ENCODE measurements around the gene NACAD.

The NACAD gene

GRCh38 chr7:45125193-45125904, 36.6 kb upstream of the NACAD start:
- H3K4me2 ChIP-seq (ENCODE audit: low read length): no peak overlapping the region
- no peaks in the 10 kb centered on the region for H3K9me3 ChIP-seq (ENCODE audit: low read length)
- no peak overlapping the region for H3K27ac ChIP-seq (ENCODE audit: low read depth, low read length, poor library complexity, severe bottlenecking)
- no peaks in the 10 kb centered on the region for H3K79me2 ChIP-seq (ENCODE audit: insufficient read depth, low read length)
- H2AFZ ChIP-seq (ENCODE audit: low read length): no peak overlapping the region
- TF ChIP-seq CTCF (IDR thresholded peaks at IDR 0.05; ENCODE audit: low read length) (no peak), EZH2 (IDR thresholded peaks at IDR 0.05; ENCODE audit: borderline replicate concordance, low read length) (no peak)
- no peaks in the 10 kb centered on the region for H3K9me2 ChIP-seq (ENCODE audit: low read depth, low read length)
- peaks cover 4% of the 10 kb centered on the region; the same call in 1 of the 2 replicates for H3K27me3 ChIP-seq (ENCODE audit: insufficient read depth, low read length)
- no peaks in the 10 kb centered on the region for H3F3A ChIP-seq (ENCODE audit: insufficient read depth, low read length)
- H3K4me3 ChIP-seq (ENCODE audit: low read depth, low read length, poor library complexity, severe bottlenecking): no peak overlapping the region
- no peaks in the 10 kb centered on the region for H4K20me1 ChIP-seq (ENCODE audit: insufficient read depth, low read length)
- no peaks in the 10 kb centered on the region for H3K4me1 ChIP-seq (ENCODE audit: insufficient read depth, low read length, severe bottlenecking)
- no peaks in the 10 kb centered on the region for H3K36me3 ChIP-seq (ENCODE audit: insufficient read depth, low read length)
- H3K9ac ChIP-seq (ENCODE audit: low read length): no peak overlapping the region

- no peak for TF ChIP-seq EZH2 (IDR thresholded peaks at IDR 0.05; ENCODE audit: borderline replicate concordance, low read length)
- H4K20me1 ChIP-seq (ENCODE audit: insufficient read depth, low read length): no peaks in the 10 kb centered on the region
- no peaks in the 10 kb centered on the region for H3K9me2 ChIP-seq (ENCODE audit: low read depth, low read length)
- H3K27me3 ChIP-seq (ENCODE audit: insufficient read depth, low read length): peaks cover 4% of the 10 kb centered on the region; the same call in 1 of the 2 replicates
- H3K4me3 ChIP-seq (ENCODE audit: low read depth, low read length, poor library complexity, severe bottlenecking): no peak overlapping the region
- no peaks in the 10 kb centered on the region for H3K4me1 ChIP-seq (ENCODE audit: insufficient read depth, low read length, severe bottlenecking)
- no peaks in the 10 kb centered on the region for H3K79me2 ChIP-seq (ENCODE audit: insufficient read depth, low read length)
- no peak overlapping the region for H3K9ac ChIP-seq (ENCODE audit: low read length)
- H3K27ac ChIP-seq (ENCODE audit: low read depth, low read length, poor library complexity, severe bottlenecking): no peak overlapping the region
- no peaks in the 10 kb centered on the region for H3K9me3 ChIP-seq (ENCODE audit: low read length)
- H2AFZ ChIP-seq (ENCODE audit: low read length): no peak overlapping the region
- no peaks in the 10 kb centered on the region for H3F3A ChIP-seq (ENCODE audit: insufficient read depth, low read length)
- no peak overlapping the region for H3K4me2 ChIP-seq (ENCODE audit: low read length)
- no peaks in the 10 kb centered on the region for H3K36me3 ChIP-seq (ENCODE audit: insufficient read depth, low read length)
Observed at GRCh38 chr7:45123913-45124710, 35.3 kb upstream of the NACAD start.

- H3K27me3 ChIP-seq (ENCODE audit: insufficient read depth, low read length): peaks cover 4% of the 10 kb centered on the region; the same call in 1 of the 2 replicates
- no peak overlapping the region for H2AFZ ChIP-seq (ENCODE audit: low read length)
- H3K9me2 ChIP-seq (ENCODE audit: low read depth, low read length): no peaks in the 10 kb centered on the region
- no peaks in the 10 kb centered on the region for H3K9me3 ChIP-seq (ENCODE audit: low read length)
- H3K4me1 ChIP-seq (ENCODE audit: insufficient read depth, low read length, severe bottlenecking): no peaks in the 10 kb centered on the region
- no peaks in the 10 kb centered on the region for H3K36me3 ChIP-seq (ENCODE audit: insufficient read depth, low read length)
- TF ChIP-seq CTCF (IDR thresholded peaks at IDR 0.05; ENCODE audit: low read length) (no peak), EZH2 (IDR thresholded peaks at IDR 0.05; ENCODE audit: borderline replicate concordance, low read length) (no peak)
- no peaks in the 10 kb centered on the region for H4K20me1 ChIP-seq (ENCODE audit: insufficient read depth, low read length)
- H3K9ac ChIP-seq (ENCODE audit: low read length): no peak overlapping the region
- no peak overlapping the region for H3K27ac ChIP-seq (ENCODE audit: low read depth, low read length, poor library complexity, severe bottlenecking)
- H3K4me2 ChIP-seq (ENCODE audit: low read length): no peak overlapping the region
- H3F3A ChIP-seq (ENCODE audit: insufficient read depth, low read length): no peaks in the 10 kb centered on the region
- no peak overlapping the region for H3K4me3 ChIP-seq (ENCODE audit: low read depth, low read length, poor library complexity, severe bottlenecking)
- no peaks in the 10 kb centered on the region for H3K79me2 ChIP-seq (ENCODE audit: insufficient read depth, low read length)
Observed at GRCh38 chr7:45122975-45123860, 34.4 kb upstream of the NACAD start.

Data from OCI-LY1 (cell line).